ENCODE results near the gene FBXO40.

DNA sequence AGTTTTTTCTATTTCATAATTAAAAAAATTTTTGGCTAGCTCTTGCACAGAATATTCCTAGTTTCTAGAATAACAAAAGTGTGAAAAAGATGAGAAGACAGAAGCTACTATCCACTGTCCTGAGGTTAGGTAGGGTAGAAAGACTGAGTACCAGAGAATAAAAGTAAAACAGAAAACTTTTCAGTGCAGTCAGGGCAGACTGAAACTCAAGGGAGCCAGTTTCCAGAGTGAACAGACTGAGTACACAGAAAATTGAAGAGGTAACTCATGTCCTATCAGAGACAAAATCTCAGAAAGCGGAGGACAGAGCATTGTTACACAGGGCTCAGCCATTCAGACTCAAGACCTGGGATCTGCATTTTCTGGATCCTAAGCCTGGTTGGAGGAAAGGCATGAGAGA lies 8.8 kb upstream of the FBXO40 start:
- TF ChIP-seq TAF1 (IDR thresholded peaks at IDR 0.05; ENCODE audit: borderline replicate concordance, insufficient read depth, low read length) (no peak), POLR2AphosphoS5 (IDR thresholded peaks at IDR 0.05; ENCODE audit: low read depth, low read length) (no peak), REST (IDR thresholded peaks at IDR 0.05; ENCODE audit: insufficient read depth in 1 of 2, low read depth in 2 of 2, low read length in 2 of 2) (no peak), SIN3A (IDR thresholded peaks at IDR 0.05; ENCODE audit: borderline replicate concordance, insufficient read depth, low read length) (no peak), FOXP2 (optimal IDR thresholded peaks at IDR 0.05; ENCODE audit: borderline replicate concordance, extremely low read depth, extremely low read length, insufficient read depth) (no peak)
